ENCODE data around the gene SYT2. TPM values are rescaled to one million over a fixed set of nuclear protein-coding genes. Genes with fewer than 3 reads are reported as not detected.

Gene SYT2
- total and polyA plus RNA-seq, 3 donors from 2014 or later: 2.0 to 7.2 (median 2.1) TPM

- H3K9me3 ChIP-seq: no peaks in the 10 kb centered on the region
- peak; percentile 76 for DNase-seq
- no peaks in the 10 kb centered on the region for H3K36me3 ChIP-seq (ENCODE audit: low read depth, missing control alignments)
- intact Hi-C loops (cut with DNase I; ENCODE audit: low total_unique reads): no loop called here
- TF ChIP-seq POLR2A (IDR thresholded peaks at IDR 0.05): no peak
- TF ChIP-seq, protein P1, sequence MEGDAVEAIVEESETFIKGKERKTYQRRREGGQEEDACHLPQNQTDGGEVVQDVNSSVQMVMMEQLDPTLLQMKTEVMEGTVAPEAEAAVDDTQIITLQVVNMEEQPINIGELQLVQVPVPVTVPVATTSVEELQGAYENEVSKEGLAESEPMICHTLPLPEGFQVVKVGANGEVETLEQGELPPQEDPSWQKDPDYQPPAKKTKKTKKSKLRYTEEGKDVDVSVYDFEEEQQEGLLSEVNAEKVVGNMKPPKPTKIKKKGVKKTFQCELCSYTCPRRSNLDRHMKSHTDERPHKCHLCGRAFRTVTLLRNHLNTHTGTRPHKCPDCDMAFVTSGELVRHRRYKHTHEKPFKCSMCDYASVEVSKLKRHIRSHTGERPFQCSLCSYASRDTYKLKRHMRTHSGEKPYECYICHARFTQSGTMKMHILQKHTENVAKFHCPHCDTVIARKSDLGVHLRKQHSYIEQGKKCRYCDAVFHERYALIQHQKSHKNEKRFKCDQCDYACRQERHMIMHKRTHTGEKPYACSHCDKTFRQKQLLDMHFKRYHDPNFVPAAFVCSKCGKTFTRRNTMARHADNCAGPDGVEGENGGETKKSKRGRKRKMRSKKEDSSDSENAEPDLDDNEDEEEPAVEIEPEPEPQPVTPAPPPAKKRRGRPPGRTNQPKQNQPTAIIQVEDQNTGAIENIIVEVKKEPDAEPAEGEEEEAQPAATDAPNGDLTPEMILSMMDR (IDR thresholded peaks at IDR 0.05): peak; percentile 46 to 63 (median 58)
- WGBS, 2 donors: 60 to 72% methylated on average over 15 to 16 of the region's 16 CpGs
- H3K4me1 ChIP-seq: no peaks in the 10 kb centered on the region
- H3K27me3 ChIP-seq: no peaks in the 10 kb centered on the region
- no peak overlapping the region for H3K27ac ChIP-seq
- no peak overlapping the region for H3K4me3 ChIP-seq
Measured at GRCh38 chr1:202599669-202600431, 110.4 kb downstream of the SYT2 start.

GRCh38 chr1:202597090-202597761 lies 113.0 kb downstream of the SYT2 start:
- H3K4me3 ChIP-seq: no peak overlapping the region
- H3K36me3 ChIP-seq (ENCODE audit: low read depth, missing control alignments): no peaks in the 10 kb centered on the region
- no peak overlapping the region for H3K27ac ChIP-seq
- no peak for DNase-seq
- 89 to 96% methylated on average over 3 of the region's 3 CpGs for WGBS, 2 donors
- TF ChIP-seq, protein P1 (IDR thresholded peaks at IDR 0.05): no peak
- no peak for TF ChIP-seq POLR2A (IDR thresholded peaks at IDR 0.05)
- no peaks in the 10 kb centered on the region for H3K9me3 ChIP-seq
- intact Hi-C loops (cut with DNase I; ENCODE audit: low total_unique reads): no loop called here
- H3K27me3 ChIP-seq: no peaks in the 10 kb centered on the region
- no peaks in the 10 kb centered on the region for H3K4me1 ChIP-seq

DNA sequence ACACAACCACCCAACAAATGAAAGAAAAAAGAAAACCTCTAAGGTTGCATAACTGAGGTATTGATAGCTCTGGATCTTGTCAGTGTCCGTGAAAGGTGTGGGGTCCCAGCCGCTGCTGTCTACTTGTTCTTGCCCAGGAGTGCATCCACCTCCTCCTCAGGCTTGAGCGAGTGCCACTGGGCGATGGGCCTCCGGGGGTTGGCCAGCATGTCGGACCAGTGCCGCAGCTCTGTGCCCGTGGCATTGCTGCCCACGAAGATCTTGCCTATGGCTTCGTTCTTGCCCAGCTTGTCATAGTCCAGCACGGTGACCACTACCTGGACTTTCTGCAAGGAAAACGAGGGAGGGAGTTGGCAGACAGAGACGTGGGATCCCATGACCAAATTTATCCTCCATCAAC lies 113.6 kb downstream of the SYT2 start:
- DNase-seq: no peak
- Histone ChIP-seq H3K36me3 (ENCODE audit: low read depth, missing control alignments) (no peaks in the 10 kb centered on the region), H3K9me3 (no peaks in the 10 kb centered on the region), H3K4me1 (no peaks in the 10 kb centered on the region), H3K27me3 (no peaks in the 10 kb centered on the region), H3K4me3 (no peak overlapping the region), H3K27ac (no peak overlapping the region)
- intact Hi-C loops (cut with DNase I; ENCODE audit: low total_unique reads): no loop called here
- no peak for TF ChIP-seq POLR2A (IDR thresholded peaks at IDR 0.05)
- TF ChIP-seq, protein P1 (IDR thresholded peaks at IDR 0.05): no peak
- 92 to 98% methylated on average over 7 to 13 of the region's 13 CpGs for WGBS, 2 donors

GRCh38 chr1:202593845-202594244 lies 116.4 kb downstream of the SYT2 start:
- intact Hi-C loops (cut with DNase I; ENCODE audit: low total_unique reads): no loop called here
- Histone ChIP-seq H3K9me3 (no peaks in the 10 kb centered on the region), H3K4me3 (no peak overlapping the region), H3K4me1 (peaks cover 12% of the 10 kb centered on the region), H3K27ac (no peak overlapping the region), H3K36me3 (ENCODE audit: low read depth, missing control alignments) (no peaks in the 10 kb centered on the region), H3K27me3 (no peaks in the 10 kb centered on the region)
- TF ChIP-seq, protein P1 (IDR thresholded peaks at IDR 0.05): no peak
- no peak for TF ChIP-seq POLR2A (IDR thresholded peaks at IDR 0.05)
- no peak for DNase-seq
- WGBS, 2 donors: 81 to 100% methylated on average over 4 of the region's 4 CpGs
